T-helper 17 cell (primary cell): Measurements from ENCODE around the gene MTOR. TPM values are rescaled to one million over a fixed set of nuclear protein-coding genes. Genes with fewer than 3 reads are reported as not detected.

Source experiments
- ATAC-seq: fragments of 150-1000 bp; cut with Tn5 transposase; 2 replicates; pipeline ENCODE4 v1.10.0; 2021; ENCODE audit warnings: mild to moderate bottlenecking, moderate library complexity
- DNase-seq, 3 donors: peaks; one replicate each; pipeline versions ENCODE4 v3.0.0 to v3.0.0-alpha.2; 2020 to 2021
- H3K9me3 ChIP-seq: one replicate; pipeline ENCODE4 v1.7.0; 2013; ENCODE audit warnings: low read length, mild to moderate bottlenecking; ENCODE audit not compliant: control insufficient read depth, poor library complexity, severe bottlenecking
- H3K27ac Mint-ChIP-seq: one replicate; pipeline ENCODE4 v1.8.0; 2022; ENCODE audit warnings: mild to moderate bottlenecking, moderate library complexity, mixed read lengths
- H3K27me3 Mint-ChIP-seq: one replicate; pipeline ENCODE4 v1.8.0; 2022; ENCODE audit warnings: mixed read lengths
- H3K36me3 Mint-ChIP-seq: one replicate; pipeline ENCODE4 v1.8.0; 2022; ENCODE audit warnings: low read depth, mixed read lengths
- H3K4me1 Mint-ChIP-seq: one replicate; pipeline ENCODE4 v1.8.0; 2022; ENCODE audit warnings: mild to moderate bottlenecking, mixed read lengths
- H3K4me3 Mint-ChIP-seq: one replicate; pipeline ENCODE4 v1.8.0; 2022; ENCODE audit warnings: mild to moderate bottlenecking, moderate library complexity, mixed read lengths
- total RNA-seq, 4 donors: library from RNA in 2 of 4; stranded (reverse) in 2 of 4; gene quantifications; one replicate each; pipeline ENCODE4 v1.2.3 and lab custom pipeline; 2022 to 2026

MTOR gene
- total RNA-seq, 2 donors from 2014 or later, result 47.3 to 50.0 TPM

DNA sequence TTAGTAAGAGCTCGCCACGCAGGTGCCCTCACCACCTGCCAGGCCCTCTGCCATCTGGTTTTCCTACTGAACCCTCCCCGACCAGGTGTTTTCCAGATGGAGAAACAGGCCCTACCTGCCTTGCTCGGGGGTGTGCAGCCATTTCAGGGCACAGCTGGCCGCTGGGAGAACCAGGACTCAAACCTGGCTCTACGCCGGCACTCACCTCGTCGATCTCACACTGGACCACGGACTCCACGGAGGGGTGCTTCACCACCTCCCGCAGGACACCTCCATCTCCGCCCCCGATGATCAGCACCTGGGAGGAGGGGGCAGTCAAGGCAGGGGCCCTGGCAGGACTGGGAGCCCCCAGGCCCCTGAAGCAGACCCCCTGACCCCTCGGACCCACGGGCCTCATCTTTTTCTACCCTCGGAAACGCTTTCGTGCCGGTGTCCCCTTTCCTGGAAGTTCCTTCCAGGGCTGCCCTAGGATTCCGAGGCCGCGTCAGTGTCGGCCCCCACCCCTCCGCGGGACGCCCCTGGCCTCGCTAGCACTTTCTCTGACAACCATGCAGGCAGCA lies 203.7 kb downstream of the MTOR start:
- H3K27me3 Mint-ChIP-seq, result no peaks in the 10 kb centered on the region
- no peak for DNase-seq
- peak overlapping the region; percentile 98 for H3K4me3 Mint-ChIP-seq
- peak overlapping the region; percentile 86 for H3K27ac Mint-ChIP-seq
- H3K4me1 Mint-ChIP-seq, result peaks cover 21% of the 10 kb centered on the region
- H3K9me3 ChIP-seq, result no peaks in the 10 kb centered on the region
- ATAC-seq, result no peak
- no peaks in the 10 kb centered on the region for H3K36me3 Mint-ChIP-seq

DNA sequence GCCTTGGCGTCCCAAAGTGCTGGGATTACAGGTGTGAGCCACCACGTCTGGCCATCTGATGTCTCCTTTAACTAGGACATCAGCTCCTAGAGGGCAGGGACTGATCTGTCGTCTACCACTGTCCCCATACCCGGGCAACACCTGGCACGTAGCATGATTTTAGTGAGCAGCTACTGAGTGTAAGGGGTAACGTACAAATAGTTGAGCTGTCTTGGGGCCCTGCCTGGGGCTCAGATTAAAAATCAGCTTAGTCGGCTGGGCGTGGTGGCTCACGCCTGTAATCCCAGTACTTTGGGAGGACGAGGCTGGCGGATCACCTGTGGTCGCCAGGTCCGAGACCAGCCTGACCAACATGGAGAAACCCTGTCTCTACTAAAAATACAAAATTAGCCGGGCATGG lies 204.3 kb downstream of the MTOR start:
- ATAC-seq, result no peak
- Mint-ChIP-seq H3K27ac (peak overlapping the region; percentile 54), H3K36me3 (no peaks in the 10 kb centered on the region), H3K4me3 (no peak overlapping the region), H3K27me3 (no peaks in the 10 kb centered on the region), H3K4me1 (peaks cover 19% of the 10 kb centered on the region)
- DNase-seq, result no peak
- H3K9me3 ChIP-seq, result no peaks in the 10 kb centered on the region

DNA sequence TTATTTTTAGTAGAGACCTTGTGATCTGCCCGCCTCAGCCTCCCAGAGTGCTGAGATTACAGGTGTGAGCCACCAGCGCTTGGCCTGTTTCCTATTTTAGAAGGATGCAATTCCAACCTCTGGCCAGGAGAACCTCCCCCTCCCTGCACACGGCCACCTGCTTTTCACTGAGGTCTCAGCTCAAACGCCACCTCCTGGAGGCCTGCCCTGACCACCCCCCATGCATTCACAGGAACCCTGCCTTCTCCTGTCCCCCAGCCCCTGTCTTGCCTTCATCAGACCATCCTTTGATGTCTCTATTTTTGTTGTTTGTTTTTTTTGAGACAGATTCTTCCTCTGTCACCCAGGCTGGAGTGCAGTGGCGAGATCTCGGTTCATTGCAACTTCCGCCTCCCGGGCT lies 204.9 kb downstream of the MTOR start:
- no peaks in the 10 kb centered on the region for H3K36me3 Mint-ChIP-seq
- peaks cover 21% of the 10 kb centered on the region for H3K4me1 Mint-ChIP-seq
- no peaks in the 10 kb centered on the region for H3K27me3 Mint-ChIP-seq
- DNase-seq (no peak), ATAC-seq (no peak)
- no peak overlapping the region for H3K4me3 Mint-ChIP-seq
- H3K27ac Mint-ChIP-seq, result peak overlapping the region; percentile 54
- no peaks in the 10 kb centered on the region for H3K9me3 ChIP-seq

Other genes starting within 250 kb of the MTOR start
- gene TARDBP, start 249.9 kb downstream of the MTOR start, total RNA-seq, result 100 to 1,000 TPM; 121 to 135 TPM
- under 1 TPM; 0.18 to 0.30 TPM for gene MASP2, start 215.3 kb downstream of the MTOR start, total RNA-seq
- gene SRM, start 202.5 kb downstream of the MTOR start, total RNA-seq, result 10 to 100 TPM; 37.5 to 39.5 TPM
- 10 to 100 TPM; 73.8 to 82.7 TPM for gene EXOSC10, start 162.7 kb downstream of the MTOR start, total RNA-seq
- not detected for gene ANGPTL7, start 73.2 kb downstream of the MTOR start, total RNA-seq
- 10 to 100 TPM; 19.1 to 25.3 TPM for gene UBIAD1, start 10.6 kb upstream of the MTOR start, total RNA-seq
- gene DISP3, start 216.6 kb upstream of the MTOR start, total RNA-seq, result 1 to 10 TPM in 1 of 2 donors, under 1 TPM in 1; 0.70 to 1.1 TPM